GM12865 (cell line): ENCODE results near the gene MYO9A.

Experiments
- DNase-seq: peaks from one replicate; pipeline ENCODE4 v3.0.0; 2010; ENCODE audit warnings: low read depth
- H3K4me3 ChIP-seq: 2 replicates; pipeline ENCODE4 v1.5.1; 2011; ENCODE audit warnings: mild to moderate bottlenecking, low read depth, low read length, control low read depth
- TF ChIP-seq, protein P1 (sequence below): IDR thresholded peaks from 2 replicates; pipeline ENCODE4 v1.5.1; 2011; ENCODE audit warnings: low read length, control low read depth, low read depth, inconsistent platforms; ENCODE audit not compliant: insufficient read depth; ENCODE audit errors: missing control alignments

Gene MYO9A

DNA sequence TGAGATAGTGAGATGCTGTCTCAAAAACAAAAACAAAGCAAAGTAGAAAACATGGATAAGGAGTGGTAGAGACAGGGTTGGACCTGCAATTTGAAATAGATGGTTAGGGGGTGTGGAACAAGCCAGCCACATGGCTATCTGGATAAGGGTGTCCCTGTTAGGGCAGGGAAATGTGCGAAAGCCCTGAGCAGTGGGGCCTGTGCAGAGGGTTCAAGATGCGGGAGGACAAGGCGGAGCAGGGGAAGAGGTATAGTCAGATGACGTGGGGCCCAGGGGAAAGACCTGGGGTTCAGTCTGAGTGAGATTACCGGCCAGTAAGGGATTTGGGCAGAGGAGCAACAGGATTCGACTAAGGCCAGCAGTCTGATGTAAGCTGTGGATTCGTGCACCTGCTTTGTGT, 326.0 kb downstream of the MYO9A start:
- TF ChIP-seq, protein P1, sequence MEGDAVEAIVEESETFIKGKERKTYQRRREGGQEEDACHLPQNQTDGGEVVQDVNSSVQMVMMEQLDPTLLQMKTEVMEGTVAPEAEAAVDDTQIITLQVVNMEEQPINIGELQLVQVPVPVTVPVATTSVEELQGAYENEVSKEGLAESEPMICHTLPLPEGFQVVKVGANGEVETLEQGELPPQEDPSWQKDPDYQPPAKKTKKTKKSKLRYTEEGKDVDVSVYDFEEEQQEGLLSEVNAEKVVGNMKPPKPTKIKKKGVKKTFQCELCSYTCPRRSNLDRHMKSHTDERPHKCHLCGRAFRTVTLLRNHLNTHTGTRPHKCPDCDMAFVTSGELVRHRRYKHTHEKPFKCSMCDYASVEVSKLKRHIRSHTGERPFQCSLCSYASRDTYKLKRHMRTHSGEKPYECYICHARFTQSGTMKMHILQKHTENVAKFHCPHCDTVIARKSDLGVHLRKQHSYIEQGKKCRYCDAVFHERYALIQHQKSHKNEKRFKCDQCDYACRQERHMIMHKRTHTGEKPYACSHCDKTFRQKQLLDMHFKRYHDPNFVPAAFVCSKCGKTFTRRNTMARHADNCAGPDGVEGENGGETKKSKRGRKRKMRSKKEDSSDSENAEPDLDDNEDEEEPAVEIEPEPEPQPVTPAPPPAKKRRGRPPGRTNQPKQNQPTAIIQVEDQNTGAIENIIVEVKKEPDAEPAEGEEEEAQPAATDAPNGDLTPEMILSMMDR: no peak
- no peak overlapping the region for H3K4me3 ChIP-seq
- no peak for DNase-seq

DNA sequence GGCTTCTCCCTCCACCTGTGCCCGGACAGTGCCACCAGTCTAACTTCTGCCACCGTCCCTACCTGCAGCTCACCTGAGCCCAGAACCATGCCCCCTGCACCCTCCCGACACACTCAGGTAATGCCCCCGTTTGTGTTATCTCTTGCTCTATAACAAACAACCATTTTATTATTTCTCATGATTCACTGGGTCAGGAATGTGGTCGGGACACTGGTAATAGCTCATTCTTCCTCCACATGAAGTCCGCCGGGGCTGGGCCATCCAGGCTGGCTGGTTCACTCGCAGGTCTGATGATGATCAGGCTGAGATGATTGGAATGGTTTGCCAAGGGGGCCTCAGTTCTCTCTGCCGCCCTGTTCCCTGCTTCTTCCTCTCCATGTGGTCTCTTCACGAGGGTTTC, 327.9 kb downstream of the MYO9A start:
- TF ChIP-seq, protein P1: no peak
- H3K4me3 ChIP-seq: no peak overlapping the region
- no peak for DNase-seq

DNA sequence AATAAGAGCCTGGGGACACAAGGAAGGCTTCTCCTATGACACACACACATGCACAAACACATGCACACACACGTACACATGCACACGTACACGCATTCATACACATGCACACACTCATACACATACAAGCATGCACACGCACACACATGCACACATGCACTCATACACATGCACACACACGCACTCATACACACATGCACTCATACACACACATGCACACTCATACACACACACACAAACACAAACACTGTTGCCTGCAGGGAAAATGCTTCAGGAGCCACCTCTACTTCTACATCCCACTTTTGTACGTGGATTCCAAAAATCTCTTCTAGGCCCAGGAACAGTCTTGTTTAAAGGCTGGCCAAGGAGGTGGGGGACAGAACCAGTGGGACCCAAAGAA, 328.3 kb downstream of the MYO9A start:
- DNase-seq: no peak
- no peak overlapping the region for H3K4me3 ChIP-seq
- TF ChIP-seq, protein P1: no peak

DNA sequence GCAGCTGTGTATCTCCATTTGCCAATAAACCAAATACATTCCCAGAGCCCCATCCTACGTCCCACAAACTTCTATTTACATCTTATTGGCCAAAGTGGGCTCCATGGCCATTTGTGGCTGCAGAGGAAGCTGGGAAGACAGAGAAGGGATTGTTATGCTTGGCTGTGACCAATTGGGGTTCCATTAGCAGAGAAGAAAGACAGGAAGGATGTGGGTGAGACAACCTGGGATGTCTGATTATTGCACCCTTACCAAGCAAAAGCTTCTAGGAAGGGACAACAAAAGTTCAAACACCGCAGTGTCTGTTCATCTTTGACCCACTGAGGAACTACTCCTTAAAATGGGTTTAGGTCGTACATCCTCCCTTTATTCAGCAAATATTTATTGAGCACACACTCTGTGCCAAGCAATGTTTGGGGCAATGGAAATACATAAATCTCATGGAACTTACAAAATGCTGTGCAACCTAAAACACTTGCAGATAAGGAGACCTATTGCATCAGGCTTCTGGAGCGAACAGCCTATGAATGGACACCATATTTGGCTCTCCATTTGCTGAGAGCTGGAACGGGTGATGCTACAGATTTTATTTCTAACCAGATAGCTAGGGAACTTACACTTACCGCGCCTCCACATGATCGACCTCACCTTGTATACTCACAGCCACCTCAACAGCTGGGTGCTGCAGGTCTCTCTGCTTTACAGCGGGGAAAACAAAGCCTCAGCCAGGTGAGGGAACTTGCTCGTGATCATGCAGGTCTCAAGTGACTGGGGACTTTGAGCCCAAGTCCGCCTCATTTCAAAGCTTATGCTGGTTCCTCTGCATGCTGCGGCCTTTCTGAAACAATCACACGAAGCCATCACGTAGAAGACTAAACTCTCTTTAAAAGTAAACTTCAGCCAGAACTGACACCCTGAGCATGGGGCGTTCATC, 329.0 kb downstream of the MYO9A start:
- TF ChIP-seq, protein P1: no peak
- no peak overlapping the region for H3K4me3 ChIP-seq
- no peak for DNase-seq

DNA sequence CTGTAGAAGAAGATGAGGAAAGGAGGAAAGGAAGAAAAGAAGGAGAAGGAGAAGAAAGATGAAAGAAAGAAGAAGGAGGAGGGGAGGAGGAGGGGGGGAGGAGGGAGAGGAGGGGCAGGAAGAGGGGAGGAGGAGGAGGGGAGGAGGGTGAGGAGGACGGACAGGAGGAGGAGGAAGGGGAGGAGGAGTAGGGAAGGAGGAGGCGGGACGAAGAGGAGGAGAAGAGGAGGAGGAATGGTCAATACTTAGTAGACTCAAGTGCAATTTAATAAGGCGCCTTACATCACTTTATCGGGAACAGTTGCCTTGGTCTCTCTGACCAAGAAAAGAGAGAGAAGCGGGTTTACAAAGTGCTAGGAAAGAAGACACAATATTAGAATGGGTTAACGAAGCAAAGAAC, 331.3 kb downstream of the MYO9A start:
- no peak for DNase-seq
- no peak overlapping the region for H3K4me3 ChIP-seq
- TF ChIP-seq, protein P1: no peak

DNA sequence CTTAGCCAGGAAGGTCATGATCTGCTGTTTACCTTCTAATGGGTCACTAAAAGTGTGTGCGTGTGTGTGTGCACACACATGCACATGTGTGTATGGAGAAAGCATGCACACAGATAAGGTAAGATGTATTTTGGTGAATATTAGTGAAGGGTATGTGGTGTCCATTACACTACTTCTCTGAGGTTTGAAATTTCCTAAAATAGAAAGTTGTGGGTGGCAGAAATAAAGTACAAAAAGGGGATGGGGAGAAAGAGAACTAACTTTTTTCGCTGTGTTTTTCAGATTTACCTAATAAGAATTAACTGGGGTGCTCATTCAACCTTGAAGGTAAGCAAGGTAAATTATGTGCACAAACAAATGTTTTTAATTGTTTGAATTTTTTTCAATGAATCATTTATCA, 332.0 kb downstream of the MYO9A start:
- no peak for DNase-seq
- no peak overlapping the region for H3K4me3 ChIP-seq
- TF ChIP-seq, protein P1: no peak
